Endothelial cell of umbilical vein (primary cell): Measurements from ENCODE around the gene TSPAN15. TPM values are rescaled to one million over a fixed set of nuclear protein-coding genes. Genes with fewer than 3 reads are reported as not detected.

Experiments
- BruUV-seq: library from RNA; stranded (reverse); fragments of 400-500 nt; replicated peaks from 2 replicates; lab custom pipeline; 2021; lab: Mats Ljungman, UMichigan
- CTCF ChIA-PET: fragments of 300-600, 350-600 bp; sonication (Branson Sonifier 250); formaldehyde crosslinking; loops from one replicate; lab custom pipeline; 2021; ENCODE audit warnings: antibody characterized with exemption, inconsistent platforms; lab: Charles Lee
- POLR2A ChIA-PET: fragments of 300-600, 350-600 bp; sonication (Branson Sonifier 250); formaldehyde crosslinking; loops from one replicate; lab custom pipeline; 2021; ENCODE audit warnings: antibody characterized with exemption, inconsistent platforms; lab: Charles Lee
- DNase-seq: peaks from one replicate; pipeline ENCODE4 v3.0.0-alpha.2; 2011; ENCODE audit warnings: low read depth, low spot score
- FAIRE-seq: peaks from 2 replicates; lab custom pipeline; 2011; peaks lifted over from hg19 to GRCh38; lab: Jason Lieb, UNC
- H2AFZ ChIP-seq: 2 replicates; pipeline ENCODE4 v1.6.0; 2012; ENCODE audit warnings: low read depth, low read length, control low read depth, inconsistent platforms
- H3K27ac ChIP-seq: 2 replicates; pipeline ENCODE4 v1.5.1; 2011; ENCODE audit warnings: low read depth, mild to moderate bottlenecking, control low read depth, low read length, moderate library complexity; ENCODE audit not compliant: insufficient read depth
- H3K27me3 ChIP-seq, 2 experiments: 2 replicates each; pipeline versions ENCODE4 v1.6.0 to v1.6.1; 2011; ENCODE audit warnings: low read length in 2 of 2, mixed read lengths in 1 of 2; ENCODE audit not compliant: control insufficient read depth in 2 of 2, insufficient read depth in 2 of 2
- H3K36me3 ChIP-seq, 2 experiments: 2 replicates in 1 of 2; 3 replicates in 1 of 2; pipeline ENCODE4 v1.5.1; 2011; ENCODE audit warnings: low read length in 2 of 2, mild to moderate bottlenecking in 1 of 2, moderate library complexity in 1 of 2; ENCODE audit not compliant: control insufficient read depth in 2 of 2, insufficient read depth in 2 of 2; ENCODE audit errors: extremely low read depth in 1 of 2
- H3K4me1 ChIP-seq: 3 replicates; pipeline ENCODE4 v1.5.1; 2011; ENCODE audit warnings: mild to moderate bottlenecking, low read length; ENCODE audit not compliant: control insufficient read depth, insufficient read depth; ENCODE audit errors: extremely low read depth
- H3K4me2 ChIP-seq: 2 replicates; pipeline ENCODE4 v1.6.1; 2011; ENCODE audit warnings: low read length, control low read depth, mixed read lengths; ENCODE audit not compliant: insufficient read depth
- H3K4me3 ChIP-seq, 3 experiments: fragments of 200-600 bp in 1 of 3; sonication (generic), shearing (Covaris generic) in 1 of 3; replicated peaks in 1 of 3; 2 replicates each; pipeline ENCODE4 v1.5.1; 2011 to 2016; ENCODE audit warnings: control low read depth in 3 of 3, low read length in 3 of 3, mild to moderate bottlenecking in 2 of 3, inconsistent platforms in 1 of 3, low read depth in 1 of 3, moderate library complexity in 1 of 3; ENCODE audit not compliant: insufficient read depth in 1 of 3
- H3K79me2 ChIP-seq: 2 replicates; pipeline ENCODE4 v1.6.0; 2012; ENCODE audit warnings: low read length, inconsistent platforms; ENCODE audit not compliant: control insufficient read depth, insufficient read depth
- H3K9ac ChIP-seq: replicated peaks from 2 replicates; pipeline ENCODE3; 2011; ENCODE audit warnings: low read length, control low read depth; ENCODE audit not compliant: insufficient read depth; ENCODE audit errors: extremely low read depth
- H3K9me1 ChIP-seq: replicated peaks from 3 replicates; pipeline ENCODE4 v1.6.0; 2011; ENCODE audit warnings: mild to moderate bottlenecking, low read length; ENCODE audit not compliant: control insufficient read depth, insufficient read depth; ENCODE audit errors: extremely low read depth
- H3K9me3 ChIP-seq: replicated peaks from 2 replicates; pipeline ENCODE4 v1.5.1; 2012; ENCODE audit warnings: low read length, inconsistent platforms; ENCODE audit not compliant: control insufficient read depth, insufficient read depth
- H4K20me1 ChIP-seq: replicated peaks from 2 replicates; pipeline ENCODE3; 2011; ENCODE audit warnings: mild to moderate bottlenecking, low read length; ENCODE audit not compliant: control insufficient read depth, insufficient read depth; ENCODE audit errors: extremely low read depth
- EZH2 ChIP-seq: IDR thresholded peaks from 2 replicates; pipeline ENCODE4 v1.6.1; 2012; ENCODE audit warnings: borderline replicate concordance, low read depth, mild to moderate bottlenecking, moderate library complexity, low read length, inconsistent platforms; ENCODE audit not compliant: severe bottlenecking
- FOS ChIP-seq: IDR thresholded peaks from 2 replicates; pipeline ENCODE4 v1.6.1; 2011; ENCODE audit warnings: mild to moderate bottlenecking, low read length, moderate library complexity, borderline replicate concordance; ENCODE audit not compliant: insufficient read depth
- GATA2 ChIP-seq: IDR thresholded peaks from 2 replicates; pipeline ENCODE4 v1.7.0; 2011; ENCODE audit warnings: low read depth, mild to moderate bottlenecking, moderate library complexity, mixed read lengths, low read length; ENCODE audit not compliant: insufficient read length, insufficient read depth
- JUN ChIP-seq: IDR thresholded peaks from 2 replicates; pipeline ENCODE4 v1.6.1; 2011; ENCODE audit warnings: borderline replicate concordance, low read depth; ENCODE audit not compliant: insufficient read length, insufficient read depth
- MYC ChIP-seq: IDR thresholded peaks from one replicate; pipeline ENCODE4 v1.6.1; 2011; ENCODE audit warnings: mild to moderate bottlenecking, low read depth, low read length
- POLR2A ChIP-seq: IDR thresholded peaks from 2 replicates; pipeline ENCODE4 v1.6.1; 2012; ENCODE audit warnings: low read depth, mild to moderate bottlenecking, control low read depth, low read length
- POLR2AphosphoS5 ChIP-seq: IDR thresholded peaks from 2 replicates; pipeline ENCODE4 v1.6.1; 2012; ENCODE audit warnings: low read depth, mild to moderate bottlenecking, control low read depth, low read length, moderate library complexity; ENCODE audit not compliant: insufficient read depth
- dilution Hi-C: fragments of 300-500 bp; cut with MboI; formaldehyde crosslinking; loops from one replicate; pipeline ENCODE4 v1.15.0; 2019; ENCODE audit warnings: low sequenced_read_pairs; ENCODE audit not compliant: extremely low pct_ligation_motif_present
- intact Hi-C: fragments of 100-400 bp; cut with micrococcal nuclease; formaldehyde crosslinking; loops from one replicate; pipeline ENCODE4 v1.10.0; 2022
- polyA plus RNA-seq, 4 experiments: library from polyadenylated mRNA; depleted of rRNA in 3 of 4; stranded (reverse) in 3 of 4; unstranded in 1 of 4; fragments of >200 nt; gene quantifications; 2 replicates each; pipeline versions ENCODE4 v1.2.1 to v1.2.3, GENCODE V29; 2011 to 2012; ENCODE audit warnings: missing spikeins in 1 of 4
- total RNA-seq: library from RNA; stranded (reverse); gene quantifications from 2 replicates; pipeline ENCODE4 v1.2.3, GENCODE V29; 2021
- TF ChIP-seq, protein P1 (sequence below): IDR thresholded peaks from 2 replicates; pipeline ENCODE4 v1.6.1; 2011; ENCODE audit not compliant: insufficient read depth, insufficient read length
- TF ChIP-seq, protein P2 (sequence below), 2 donors: IDR thresholded peaks; 1 replicate in 1 of 2; 2 replicates in 1 of 2; pipeline ENCODE4 v1.5.1; 2011; ENCODE audit warnings: low read length in 2 of 2, mild to moderate bottlenecking in 2 of 2, moderate library complexity in 2 of 2, control low read depth in 1 of 2, inconsistent platforms in 1 of 2, low read depth in 1 of 2; ENCODE audit not compliant: insufficient read depth in 1 of 2; ENCODE audit errors: extremely low read depth in 1 of 2

The TSPAN15 gene
- total and polyA plus RNA-seq, 2 donors (not counting 3 experiments of a cell fraction or from before 2014, with no cell fraction given): 78.4 to 189 TPM

GRCh38 chr10:69446229-69446628 is 5.0 kb upstream of the TSPAN15 start:
- intact Hi-C loops: loop anchor here (2.0 kb wide), 1 partner anchor 19 kb away; no protein-coding TSS in a partner anchor
- POLR2A ChIA-PET: interaction anchor here (1.5 to 1.8 kb wide), 3 partner anchors 18 to 29 kb away, joined by 3 to 9 read pairs (median 4); no protein-coding TSS in a partner anchor
- peak; percentile 44 for FAIRE-seq
- TF ChIP-seq, protein P1, sequence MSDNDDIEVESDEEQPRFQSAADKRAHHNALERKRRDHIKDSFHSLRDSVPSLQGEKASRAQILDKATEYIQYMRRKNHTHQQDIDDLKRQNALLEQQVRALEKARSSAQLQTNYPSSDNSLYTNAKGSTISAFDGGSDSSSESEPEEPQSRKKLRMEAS: no peak
- TF ChIP-seq POLR2A (no peak), JUN (no peak), GATA2 (no peak), POLR2AphosphoS5 (no peak), MYC (no peak), FOS (no peak), EZH2 (no peak)
- TF ChIP-seq, protein P2, sequence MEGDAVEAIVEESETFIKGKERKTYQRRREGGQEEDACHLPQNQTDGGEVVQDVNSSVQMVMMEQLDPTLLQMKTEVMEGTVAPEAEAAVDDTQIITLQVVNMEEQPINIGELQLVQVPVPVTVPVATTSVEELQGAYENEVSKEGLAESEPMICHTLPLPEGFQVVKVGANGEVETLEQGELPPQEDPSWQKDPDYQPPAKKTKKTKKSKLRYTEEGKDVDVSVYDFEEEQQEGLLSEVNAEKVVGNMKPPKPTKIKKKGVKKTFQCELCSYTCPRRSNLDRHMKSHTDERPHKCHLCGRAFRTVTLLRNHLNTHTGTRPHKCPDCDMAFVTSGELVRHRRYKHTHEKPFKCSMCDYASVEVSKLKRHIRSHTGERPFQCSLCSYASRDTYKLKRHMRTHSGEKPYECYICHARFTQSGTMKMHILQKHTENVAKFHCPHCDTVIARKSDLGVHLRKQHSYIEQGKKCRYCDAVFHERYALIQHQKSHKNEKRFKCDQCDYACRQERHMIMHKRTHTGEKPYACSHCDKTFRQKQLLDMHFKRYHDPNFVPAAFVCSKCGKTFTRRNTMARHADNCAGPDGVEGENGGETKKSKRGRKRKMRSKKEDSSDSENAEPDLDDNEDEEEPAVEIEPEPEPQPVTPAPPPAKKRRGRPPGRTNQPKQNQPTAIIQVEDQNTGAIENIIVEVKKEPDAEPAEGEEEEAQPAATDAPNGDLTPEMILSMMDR (IDR thresholded peaks at IDR 0.05; ENCODE audit: extremely low read depth in 1 of 2, insufficient read depth in 1 of 2, low read depth in 1 of 2, low read length in 2 of 2): no peak
- H3K9me1 ChIP-seq: no peaks in the 10 kb centered on the region
- H3K36me3 ChIP-seq: no peaks in the 10 kb centered on the region
- H3K4me3 ChIP-seq: no peak overlapping the region
- no TSS peak for BruUV-seq
- peak overlapping the region; percentile 58 for H3K9ac ChIP-seq
- peaks cover 62% of the 10 kb centered on the region for H3K4me1 ChIP-seq
- no peak for DNase-seq
- peak overlapping the region; percentile 82 for H3K27ac ChIP-seq
- H3K4me2 ChIP-seq: peak overlapping the region; percentile 74
- H4K20me1 ChIP-seq: no peaks in the 10 kb centered on the region
- CTCF ChIA-PET: interaction anchor here (0.6 to 7.5 kb wide), 15 partner anchors 9 to 69 kb away, joined by 3 to 60 read pairs (median 7); no protein-coding TSS in a partner anchor
- dilution Hi-C loops: no loop called here
- peak overlapping the region; percentile 22 for H2AFZ ChIP-seq
- H3K79me2 ChIP-seq: no peaks in the 10 kb centered on the region
- H3K27me3 ChIP-seq: no peaks in the 10 kb centered on the region
- no peaks in the 10 kb centered on the region for H3K9me3 ChIP-seq
